Adrenal gland (tissue), 5 donors: ENCODE data around the gene CSNK1G3.

Experiments
- CTCF ChIP-seq, 6 experiments: fragments of 450-650 bp in 4 of 6; fragments of 200-600 bp in 2 of 6; sonication (generic) in 1 of 6; IDR thresholded peaks; 1 replicate in 5 of 6; 2 replicates in 1 of 6; pipeline versions ENCODE4 v1.5.1 to v1.8.0; 2016 to 2021; ENCODE audit warnings: antibody characterized with exemption in 6 of 6, mild to moderate bottlenecking in 2 of 6, moderate library complexity in 1 of 6
- POLR2A ChIP-seq, 2 donors: fragments of 450-650 bp; IDR thresholded peaks; one replicate each; pipeline ENCODE4 v1.6.1; 2017; ENCODE audit warnings: antibody characterized with exemption in 2 of 2, mild to moderate bottlenecking in 2 of 2, moderate library complexity in 1 of 2
- donor health status: DM: no; HTN: no; CAD: no.

GRCh38 chr5:123597018-123597417 is 85.0 kb downstream of the CSNK1G3 start:
- no peak for TF ChIP-seq CTCF (IDR thresholded peaks at IDR 0.05)
- TF ChIP-seq POLR2A (IDR thresholded peaks at IDR 0.05) = no peak
